NCI-H345 (cell line): ENCODE data around the gene PILRB.
"Not testable (repeated sequence)": the region's sequence is repeated elsewhere in the genome, so short reads cannot be mapped to it uniquely, and the experiment has no call there.

Experiments used
- DNase-seq: peaks from one replicate; lab custom pipeline; 2025; lab: John Stamatoyannopoulos, UW

Gene PILRB

GRCh38 chr7:100358027-100358856 lies at the start of gene PILRB:
TSS of gene PILRB (plus strand) at chr7:100358117. CDS start at chr7:100358303, 186 bp downstream.
- DNase-seq, result no peak

- DNase-seq, result not testable (repeated sequence)
Observed at GRCh38 chr7:100318329-100318728, 39.6 kb upstream of the PILRB start.

- not testable (repeated sequence) for DNase-seq
Observed at GRCh38 chr7:100321648-100322047, 36.3 kb upstream of the PILRB start.

- DNase-seq, result not testable (repeated sequence)
Observed at GRCh38 chr7:100324194-100324593, 33.7 kb upstream of the PILRB start.

GRCh38 chr7:100325671-100326070 lies 32.2 kb upstream of the PILRB start:
- DNase-seq, result not testable (repeated sequence)

- not testable (repeated sequence) for DNase-seq
Observed at GRCh38 chr7:100326914-100327313, 31.0 kb upstream of the PILRB start.

- DNase-seq, result peak; percentile 91
Observed at GRCh38 chr7:100335566-100336466, 22.1 kb upstream of the PILRB start.

- DNase-seq, result not testable (repeated sequence)
Observed at GRCh38 chr7:100338083-100338696, 19.7 kb upstream of the PILRB start.

- not testable (repeated sequence) for DNase-seq
Observed at GRCh38 chr7:100341286-100341685, 16.6 kb upstream of the PILRB start.

GRCh38 chr7:100342765-100343164 lies 15.2 kb upstream of the PILRB start:
- no peak for DNase-seq

GRCh38 chr7:100344124-100344559 lies 13.8 kb upstream of the PILRB start:
- DNase-seq, result not testable (repeated sequence)

- not testable (repeated sequence) for DNase-seq
Observed at GRCh38 chr7:100344560-100345287, 13.2 kb upstream of the PILRB start.

- DNase-seq, result peak; percentile 53
Observed at GRCh38 chr7:100345288-100345672, 12.6 kb upstream of the PILRB start.

- DNase-seq, result no peak
Observed at GRCh38 chr7:100346921-100347320, 11.0 kb upstream of the PILRB start.

- no peak for DNase-seq
Observed at GRCh38 chr7:100348805-100349204, 9.1 kb upstream of the PILRB start.

GRCh38 chr7:100349757-100350156 lies 8.2 kb upstream of the PILRB start:
- no peak for DNase-seq

- no peak for DNase-seq
Observed at GRCh38 chr7:100351657-100352058, 6.3 kb upstream of the PILRB start.

GRCh38 chr7:100352230-100352781 lies 5.6 kb upstream of the PILRB start:
- not testable (repeated sequence) for DNase-seq

GRCh38 chr7:100352984-100353684 lies 4.8 kb upstream of the PILRB start:
- DNase-seq, result no peak

GRCh38 chr7:100353685-100354330 lies 4.1 kb upstream of the PILRB start:
- DNase-seq, result no peak
